Measurements from ENCODE around the gene MT3.

MT3 gene

GRCh38 chr16:56589141-56590039, at the start of gene MT3:
MT3 (plus strand) TSS chr16:56589528; CDS start chr16:56589591, 63 bp downstream.
- DNase-seq = peak; percentile 59

GRCh38 chr16:56539656-56540055, 49.7 kb upstream of the MT3 start:
- no peak for DNase-seq

- DNase-seq = no peak
These were observed 47.3 kb upstream of the MT3 start for GRCh38 chr16:56542039-56542438.

GRCh38 chr16:56547120-56547948, 42.0 kb upstream of the MT3 start:
- no peak for DNase-seq

- DNase-seq = no peak
These were observed 41.3 kb upstream of the MT3 start for GRCh38 chr16:56547949-56548567.

GRCh38 chr16:56549161-56549560, 40.2 kb upstream of the MT3 start:
- DNase-seq = no peak

GRCh38 chr16:56549744-56550385, 39.5 kb upstream of the MT3 start:
- peak; percentile 17 for DNase-seq

- no peak for DNase-seq
These were observed 37.3 kb upstream of the MT3 start for GRCh38 chr16:56551796-56552738.

- DNase-seq = no peak
These were observed 34.9 kb upstream of the MT3 start for GRCh38 chr16:56554441-56554840.

- no peak for DNase-seq
These were observed 31.1 kb upstream of the MT3 start for GRCh38 chr16:56558024-56558747.

GRCh38 chr16:56559109-56559508, 30.2 kb upstream of the MT3 start:
- no peak for DNase-seq

GRCh38 chr16:56560447-56560846, 28.9 kb upstream of the MT3 start:
- no peak for DNase-seq

- DNase-seq = no peak
These were observed 28.2 kb upstream of the MT3 start for GRCh38 chr16:56561126-56561525.

GRCh38 chr16:56564793-56565477, 24.4 kb upstream of the MT3 start, which contains the start of gene MT4:
MT4 (plus strand) TSS chr16:56565073; CDS start chr16:56565129, 56 bp downstream.
- no peak for DNase-seq

- DNase-seq = no peak
These were observed 19.4 kb upstream of the MT3 start for GRCh38 chr16:56569971-56570370.

- DNase-seq = no peak
These were observed 17.8 kb upstream of the MT3 start for GRCh38 chr16:56571525-56571924.

GRCh38 chr16:56574625-56575024, 14.7 kb upstream of the MT3 start:
- no peak for DNase-seq

GRCh38 chr16:56576585-56577299, 12.6 kb upstream of the MT3 start:
- peak; percentile 92 for DNase-seq

- no peak for DNase-seq
These were observed 12.1 kb upstream of the MT3 start for GRCh38 chr16:56577300-56577625.
